Stimulated activated CD4-positive, alpha-beta T cell treated with anti-CD3 and anti-CD28 coated beads, TNF-alpha, amount 100 ng/mL, for 48 hours (primary cell): ENCODE data around the gene FGF11.

ENCODE experiments used
- DNase-seq, 3 donors: peaks; one replicate each; pipeline ENCODE4 v3.0.0-alpha.2; 2020; ENCODE audit warnings: low read depth in 3 of 3

The FGF11 gene

DNA sequence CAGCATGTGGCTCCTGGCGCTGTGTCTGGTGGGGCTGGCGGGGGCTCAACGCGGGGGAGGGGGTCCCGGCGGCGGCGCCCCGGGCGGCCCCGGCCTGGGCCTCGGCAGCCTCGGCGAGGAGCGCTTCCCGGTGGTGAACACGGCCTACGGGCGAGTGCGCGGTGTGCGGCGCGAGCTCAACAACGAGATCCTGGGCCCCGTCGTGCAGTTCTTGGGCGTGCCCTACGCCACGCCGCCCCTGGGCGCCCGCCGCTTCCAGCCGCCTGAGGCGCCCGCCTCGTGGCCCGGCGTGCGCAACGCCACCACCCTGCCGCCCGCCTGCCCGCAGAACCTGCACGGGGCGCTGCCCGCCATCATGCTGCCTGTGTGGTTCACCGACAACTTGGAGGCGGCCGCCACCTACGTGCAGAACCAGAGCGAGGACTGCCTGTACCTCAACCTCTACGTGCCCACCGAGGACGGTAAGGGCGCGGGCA lies 31.0 kb upstream of the FGF11 start:
- DNase-seq, result no peak

DNA sequence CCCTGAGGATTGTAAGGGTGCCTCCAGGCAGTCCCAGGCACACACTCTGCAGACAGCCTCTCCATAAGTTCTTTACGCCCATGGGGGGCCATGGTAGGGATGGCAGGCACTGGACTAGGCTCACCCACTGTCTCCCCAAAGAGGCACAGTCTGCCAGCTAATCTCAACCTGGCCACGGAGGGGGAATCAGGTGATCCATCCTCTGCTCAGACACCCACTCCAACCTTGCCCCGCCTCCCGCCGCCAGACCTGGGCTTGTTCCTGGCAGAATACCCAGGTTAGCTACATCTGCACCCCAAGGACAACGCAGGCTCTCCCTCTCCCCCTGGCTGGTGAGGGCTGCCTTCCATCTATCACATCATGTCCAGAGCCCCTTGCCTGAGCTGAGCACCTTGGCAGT lies 30.4 kb upstream of the FGF11 start:
- DNase-seq, result no peak

- DNase-seq, result no peak
Measured at GRCh38 chr17:7409716-7410115, 29.6 kb upstream of the FGF11 start.

DNA sequence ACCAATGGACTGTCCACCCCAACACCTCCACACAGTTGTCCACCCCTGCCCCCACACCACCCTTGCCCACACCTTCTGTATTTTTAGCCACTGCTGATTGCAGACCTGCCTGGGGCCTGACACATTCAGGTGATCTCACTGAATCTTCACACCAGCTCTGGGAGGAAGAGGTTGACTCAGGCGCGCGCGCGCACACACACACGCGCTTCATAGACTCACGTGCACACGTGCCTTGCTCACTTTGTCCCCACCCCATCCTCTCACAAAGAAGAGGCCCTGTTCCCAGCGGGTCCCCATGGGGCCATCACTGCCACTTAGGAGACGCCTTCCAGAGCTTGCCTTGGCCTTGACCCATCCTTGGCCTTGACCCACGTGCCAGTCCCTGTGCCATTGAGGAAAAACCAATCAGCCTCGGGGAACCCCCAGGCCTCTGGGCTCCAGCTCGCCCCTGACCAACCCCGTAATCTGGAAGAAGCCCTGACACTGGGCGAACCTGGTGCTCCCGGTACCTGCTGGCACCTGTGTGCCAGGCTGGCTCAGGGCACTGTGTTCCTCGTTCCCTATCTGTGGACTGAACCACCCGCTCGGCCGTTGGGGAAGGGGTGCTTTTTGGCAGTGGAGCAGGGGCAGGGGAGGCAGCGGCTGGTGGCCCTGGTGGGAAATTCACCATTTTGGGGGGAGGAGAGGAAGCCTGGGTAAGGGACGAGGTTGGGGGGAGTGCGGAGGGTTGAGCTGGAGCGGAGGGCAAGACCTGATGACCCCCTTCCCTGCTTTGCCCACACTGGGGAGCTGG lies 28.5 kb upstream of the FGF11 start:
- no peak for DNase-seq

DNA sequence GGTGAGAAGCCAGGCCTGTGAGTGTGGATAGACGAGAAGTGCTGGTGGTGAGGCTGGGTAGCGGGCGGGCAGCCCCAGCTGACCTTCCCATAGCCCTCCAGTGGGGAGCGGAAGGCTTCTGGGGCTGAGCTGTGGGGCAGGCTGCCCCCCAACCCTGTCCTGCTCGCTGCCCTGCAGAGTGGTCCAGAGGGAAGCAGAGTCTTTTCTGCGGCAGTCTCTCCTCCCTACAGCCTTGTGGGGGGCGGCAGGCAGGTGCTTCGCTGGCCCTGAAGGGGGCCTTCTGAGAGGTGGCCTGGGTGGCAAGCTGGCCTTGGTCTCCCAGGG lies 27.9 kb upstream of the FGF11 start:
- DNase-seq, result no peak

GRCh38 chr17:7413346-7413985 lies 25.8 kb upstream of the FGF11 start:
- DNase-seq, result no peak

GRCh38 chr17:7414837-7415236 lies 24.5 kb upstream of the FGF11 start:
- DNase-seq, result no peak

GRCh38 chr17:7415784-7416183 lies 23.5 kb upstream of the FGF11 start:
- no peak for DNase-seq

DNA sequence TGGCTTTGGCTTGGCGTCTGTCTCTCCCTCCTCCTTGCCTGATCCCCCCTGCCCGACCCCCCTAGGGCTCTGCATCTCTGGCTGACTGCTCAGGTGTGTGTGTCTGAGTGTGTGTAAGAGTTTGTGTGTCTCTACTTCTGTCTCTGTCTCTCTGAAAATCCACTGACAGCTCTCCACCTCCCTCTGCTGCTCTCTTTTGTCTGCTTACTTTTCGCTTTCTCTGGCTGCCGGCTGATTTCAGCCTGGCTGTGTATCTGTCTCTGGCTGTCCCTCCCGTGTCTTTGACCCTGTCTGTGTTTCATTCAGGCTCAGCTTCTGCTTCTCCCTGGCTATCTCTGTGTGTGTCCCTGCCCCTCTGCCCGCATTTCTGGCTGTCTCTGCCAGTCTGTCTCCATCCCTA lies 23.0 kb upstream of the FGF11 start:
- DNase-seq, result no peak

DNA sequence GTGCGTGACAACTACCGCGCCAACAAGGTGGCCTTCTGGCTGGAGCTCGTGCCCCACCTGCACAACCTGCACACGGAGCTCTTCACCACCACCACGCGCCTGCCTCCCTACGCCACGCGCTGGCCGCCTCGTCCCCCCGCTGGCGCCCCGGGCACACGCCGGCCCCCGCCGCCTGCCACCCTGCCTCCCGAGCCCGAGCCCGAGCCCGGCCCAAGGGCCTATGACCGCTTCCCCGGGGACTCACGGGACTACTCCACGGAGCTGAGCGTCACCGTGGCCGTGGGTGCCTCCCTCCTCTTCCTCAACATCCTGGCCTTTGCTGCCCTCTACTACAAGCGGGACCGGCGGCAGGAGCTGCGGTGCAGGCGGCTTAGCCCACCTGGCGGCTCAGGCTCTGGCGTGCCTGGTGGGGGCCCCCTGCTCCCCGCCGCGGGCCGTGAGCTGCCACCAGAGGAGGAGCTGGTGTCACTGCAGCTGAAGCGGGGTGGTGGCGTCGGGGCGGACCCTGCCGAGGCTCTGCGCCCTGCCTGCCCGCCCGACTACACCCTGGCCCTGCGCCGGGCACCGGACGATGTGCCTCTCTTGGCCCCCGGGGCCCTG lies 22.2 kb upstream of the FGF11 start:
- no peak for DNase-seq

GRCh38 chr17:7418472-7419152 lies 20.7 kb upstream of the FGF11 start:
- no peak for DNase-seq

DNA sequence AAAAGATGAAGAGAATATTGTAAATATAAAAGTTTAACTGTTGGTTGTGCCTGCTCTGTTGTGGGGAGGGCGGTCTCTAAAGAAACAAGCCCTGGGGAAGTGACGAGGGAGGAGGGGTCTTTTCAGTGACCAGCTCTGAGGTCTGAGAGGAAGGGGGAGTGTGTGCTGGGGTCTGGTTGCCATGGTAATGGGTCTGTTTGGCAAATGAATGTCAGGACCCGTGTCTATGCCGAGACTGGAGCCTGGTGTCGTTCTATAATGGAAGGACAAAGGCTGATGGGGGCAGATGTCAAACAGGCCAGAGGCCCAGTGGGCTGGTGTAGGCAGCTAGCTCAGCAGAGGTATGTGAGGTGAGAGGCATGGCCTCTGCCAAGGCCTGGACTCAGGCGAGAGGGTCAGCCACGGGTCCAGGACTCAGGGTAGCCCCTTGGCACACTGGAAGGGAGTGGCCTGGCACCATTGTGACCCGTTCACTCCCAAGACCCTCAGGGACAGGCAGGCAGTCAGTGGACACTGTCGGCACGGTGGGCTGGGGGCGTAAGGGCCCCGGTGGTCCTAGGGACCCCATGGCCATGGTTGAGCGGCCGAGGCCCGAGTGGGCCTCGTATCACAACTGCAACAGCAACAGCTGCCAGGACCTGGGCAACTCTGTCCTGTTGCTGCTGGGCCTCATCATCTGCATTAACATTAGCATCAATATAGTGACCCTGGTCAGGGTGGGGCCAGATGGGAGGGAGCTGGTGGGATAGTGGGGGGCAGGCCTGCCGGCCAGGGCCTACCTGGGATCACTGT lies 19.3 kb upstream of the FGF11 start, which contains the start of gene SPEM1:
SPEM1 (plus strand) TSS at position 506 of the 792 bp plus-strand sequence; CDS start at position 567, 61 bp downstream.
- no peak for DNase-seq

DNA sequence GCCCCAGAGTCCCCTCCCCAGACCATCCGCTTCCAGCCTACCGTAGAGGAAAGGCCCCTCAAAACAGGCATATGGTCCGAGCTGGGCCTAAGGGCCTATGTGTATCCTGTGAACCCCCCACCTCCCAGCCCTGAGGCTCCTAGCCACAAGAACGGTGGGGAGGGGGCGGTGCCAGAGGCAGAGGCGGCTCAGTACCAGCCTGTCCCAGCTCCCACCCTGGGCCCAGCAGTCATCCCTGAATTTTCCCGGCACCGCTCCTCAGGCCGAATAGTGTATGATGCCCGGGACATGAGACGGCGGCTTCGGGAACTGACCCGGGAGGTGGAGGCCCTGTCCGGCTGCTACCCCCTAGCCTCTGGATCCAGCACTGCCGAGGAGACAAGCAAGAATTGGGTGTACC lies 18.1 kb upstream of the FGF11 start:
- DNase-seq, result no peak

DNA sequence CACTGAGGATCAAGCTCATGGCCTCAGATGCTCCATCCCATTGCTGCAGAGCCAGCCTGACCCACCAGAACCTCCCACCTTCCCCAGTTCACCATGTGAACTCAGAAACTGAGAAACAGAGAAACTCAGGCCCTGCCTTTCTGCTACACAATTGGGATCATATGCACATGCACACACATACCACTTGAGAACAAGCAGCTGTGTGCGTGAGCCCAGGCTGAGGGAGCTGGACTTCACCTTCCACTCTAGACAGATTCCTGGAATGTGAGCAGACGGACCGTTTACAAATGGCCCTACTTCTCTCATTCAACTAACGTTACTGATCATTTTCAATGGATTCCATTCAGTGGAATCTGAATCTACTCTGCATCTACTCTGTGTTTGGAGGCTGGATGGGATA lies 15.6 kb upstream of the FGF11 start:
- no peak for DNase-seq

DNA sequence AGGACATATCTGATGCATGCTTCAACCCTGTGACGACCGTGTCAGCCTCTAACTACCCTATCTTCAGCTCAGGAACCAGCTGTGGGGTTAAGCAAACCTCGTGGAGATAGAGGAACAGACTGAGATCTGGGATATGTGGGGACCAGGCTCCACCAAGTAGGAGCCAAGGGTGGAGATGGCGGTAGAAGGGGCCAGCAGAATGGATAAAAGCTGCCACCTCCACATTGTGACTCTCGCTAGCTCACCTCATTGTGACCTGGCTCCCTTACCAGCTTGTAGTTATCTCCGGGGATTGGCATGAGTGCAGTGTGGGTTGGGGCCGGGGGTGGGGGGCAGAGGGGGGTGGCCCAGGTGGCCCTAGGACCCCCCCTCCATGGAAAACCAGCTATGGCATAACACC lies 14.0 kb upstream of the FGF11 start, which contains the start of gene SPEM2:
SPEM2 (plus strand) TSS at position 301 of the 400 bp plus-strand sequence; CDS start at position 374, 73 bp downstream.
- DNase-seq, result no peak

DNA sequence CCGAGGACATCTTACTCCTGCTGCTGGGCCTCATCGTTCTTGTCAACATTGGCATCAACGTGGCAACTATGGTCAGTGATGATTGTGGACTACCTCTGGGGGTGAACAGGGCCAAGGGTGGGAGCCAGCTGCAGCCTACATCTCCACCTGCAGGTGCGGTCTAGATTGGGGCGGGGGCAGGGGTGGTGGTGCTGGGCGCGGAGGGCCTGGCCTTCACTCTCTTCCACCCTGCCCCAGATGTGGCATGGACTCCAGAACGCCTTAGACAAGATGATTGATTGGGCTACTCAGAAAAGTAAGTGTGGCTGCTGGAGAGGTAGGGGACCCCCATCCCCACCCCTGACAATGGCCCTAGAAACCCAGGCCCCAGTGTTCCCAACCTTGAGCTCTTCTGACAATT lies 13.6 kb upstream of the FGF11 start:
- no peak for DNase-seq

DNA sequence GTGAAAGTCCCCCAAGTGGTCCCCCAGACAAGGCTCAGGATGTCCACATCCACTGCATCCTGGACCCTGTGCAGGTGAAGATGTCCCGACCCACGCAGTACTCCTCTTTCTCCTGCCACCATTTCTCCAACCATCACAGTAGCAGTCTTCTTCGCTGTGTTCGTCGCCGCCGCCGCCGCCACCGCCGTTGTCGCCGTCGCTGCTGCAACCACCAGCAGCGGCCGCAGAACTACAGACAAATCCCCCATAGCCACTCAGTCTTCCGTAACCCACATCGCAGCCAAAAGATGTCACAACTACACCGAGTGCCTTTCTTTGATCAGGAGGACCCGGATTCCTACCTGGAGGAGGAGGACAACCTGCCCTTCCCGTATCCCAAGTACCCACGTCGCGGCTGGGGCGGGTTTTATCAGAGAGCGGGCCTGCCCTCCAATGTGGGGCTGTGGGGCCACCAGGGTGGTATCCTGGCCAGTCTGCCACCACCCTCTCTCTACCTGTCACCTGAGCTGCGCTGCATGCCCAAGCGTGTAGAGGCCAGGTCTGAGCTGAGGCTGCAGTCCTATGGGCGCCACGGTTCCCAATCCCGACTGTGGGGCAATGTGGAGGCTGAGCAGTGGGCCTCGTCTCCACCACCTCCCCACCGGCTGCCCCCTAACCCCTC lies 13.0 kb upstream of the FGF11 start:
- DNase-seq, result no peak

GRCh38 chr17:7426896-7427489 lies 12.3 kb upstream of the FGF11 start:
- DNase-seq, result no peak

DNA sequence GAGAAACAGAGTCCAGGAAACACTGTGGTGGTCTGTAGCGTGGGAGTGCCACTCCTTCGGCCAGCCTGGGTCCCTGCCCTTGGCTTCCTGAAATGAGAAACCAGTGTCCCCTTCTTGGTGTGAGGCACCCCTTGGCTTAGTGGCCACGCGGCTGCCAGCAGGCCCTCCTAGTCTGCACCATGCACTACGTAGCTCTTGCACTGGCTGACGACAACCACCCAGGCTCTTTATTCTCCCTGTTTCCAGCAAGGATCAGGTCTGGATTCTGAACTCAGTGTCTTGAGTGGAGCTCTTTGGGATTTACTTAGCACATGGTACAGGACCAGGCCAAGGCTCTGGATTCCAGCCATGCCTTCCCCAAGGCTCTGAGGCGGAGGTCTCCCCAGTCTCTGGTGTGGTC lies 11.8 kb upstream of the FGF11 start:
- no peak for DNase-seq

- DNase-seq, result no peak
Measured at GRCh38 chr17:7428557-7428956, 10.8 kb upstream of the FGF11 start, which contains the start of gene SPEM3. TSS of gene SPEM3 (plus strand) at chr17:7428857. CDS start at chr17:7428903, 46 bp downstream.
